Vagina (tissue), 2 donors: ENCODE results near the gene TRDMT1. TPM values are rescaled to one million over a fixed set of nuclear protein-coding genes. Genes with fewer than 3 reads are reported as not detected.

Source experiments
- DNase-seq, 2 donors: peaks; one replicate each; pipeline ENCODE4 v3.0.0-alpha.2; 2017; ENCODE audit errors: extremely low spot score in 2 of 2
- H3K27ac ChIP-seq: fragments of 200-600 bp; sonication (generic); one replicate; pipeline ENCODE4 v1.5.1; 2019
- H3K27me3 ChIP-seq: fragments of 200-600 bp; sonication (generic); one replicate; pipeline ENCODE4 v1.5.1; 2019
- H3K36me3 ChIP-seq, 2 donors: fragments of 200-600 bp; sonication (generic); one replicate each; pipeline ENCODE4 v1.5.1; 2017 to 2019
- H3K4me1 ChIP-seq: fragments of 200-600 bp; sonication (generic); one replicate; pipeline ENCODE4 v1.5.1; 2019
- H3K4me3 ChIP-seq, 2 donors: fragments of 200-600 bp; sonication (generic); 1 replicate in 1 of 2; 2 replicates in 1 of 2; pipeline ENCODE4 v1.5.1; 2016 to 2019
- H3K9me3 ChIP-seq: fragments of 200-600 bp; sonication (generic); one replicate; pipeline ENCODE4 v1.5.1; 2019
- CTCF ChIP-seq, 3 experiments: fragments of 450-650 bp in 2 of 3; fragments of 200-600 bp in 1 of 3; sonication (generic) in 1 of 3; IDR thresholded peaks; one replicate each; pipeline ENCODE4 v1.5.1; 2017 to 2019; ENCODE audit warnings: antibody characterized with exemption in 3 of 3, mild to moderate bottlenecking in 2 of 3, moderate library complexity in 2 of 3
- POLR2A ChIP-seq, 2 donors: fragments of 450-650 bp; IDR thresholded peaks; one replicate each; pipeline ENCODE4 v1.6.1; 2017; ENCODE audit warnings: antibody characterized with exemption in 2 of 2, mild to moderate bottlenecking in 2 of 2, moderate library complexity in 2 of 2
- POLR2AphosphoS5 ChIP-seq, 2 donors: sonication (generic); formaldehyde crosslinking; IDR thresholded peaks; one replicate each; pipeline ENCODE4 v1.9.0; 2017; ENCODE audit warnings: antibody characterized with exemption in 2 of 2, mild to moderate bottlenecking in 2 of 2, low read depth in 1 of 2; ENCODE audit not compliant: insufficient read depth in 1 of 2
- intact Hi-C: fragments of 100-400 bp; cut with DNase I; formaldehyde crosslinking; loops from one replicate; pipeline ENCODE4 v1.15.1; 2023
- total RNA-seq: library from RNA; depleted of rRNA; stranded (reverse); fragments of >200 nt; gene quantifications from one replicate; pipeline ENCODE4 v1.2.3, GENCODE V29; 2016

Gene TRDMT1
- total RNA-seq, 1 donor from 2014 or later = 6.1 TPM

- DNase-seq = no peak
- Histone ChIP-seq H3K36me3 (no peaks in the 10 kb centered on the region), H3K27me3 (no peaks in the 10 kb centered on the region), H3K9me3 (no peaks in the 10 kb centered on the region), H3K4me3 (no peak overlapping the region), H3K4me1 (no peaks in the 10 kb centered on the region), H3K27ac (no peak overlapping the region)
- intact Hi-C loops = no loop called here
- TF ChIP-seq POLR2AphosphoS5 (IDR thresholded peaks at IDR 0.05; ENCODE audit: insufficient read depth in 1 of 2, low read depth in 1 of 2) = no peak
- TF ChIP-seq CTCF (IDR thresholded peaks at IDR 0.05) = no peak
- TF ChIP-seq POLR2A (IDR thresholded peaks at IDR 0.05) = no peak
Measured at GRCh38 chr10:17181110-17181509, 20.4 kb downstream of the TRDMT1 start.

GRCh38 chr10:17179002-17179401, 22.5 kb downstream of the TRDMT1 start:
- Histone ChIP-seq H3K27me3 (no peaks in the 10 kb centered on the region), H3K36me3 (no peaks in the 10 kb centered on the region), H3K4me3 (no peak overlapping the region), H3K4me1 (no peaks in the 10 kb centered on the region), H3K9me3 (no peaks in the 10 kb centered on the region), H3K27ac (no peak overlapping the region)
- intact Hi-C loops = no loop called here
- DNase-seq = no peak
- TF ChIP-seq CTCF (IDR thresholded peaks at IDR 0.05) (no peak), POLR2A (IDR thresholded peaks at IDR 0.05) (no peak), POLR2AphosphoS5 (IDR thresholded peaks at IDR 0.05; ENCODE audit: insufficient read depth in 1 of 2, low read depth in 1 of 2) (no peak)

GRCh38 chr10:17178006-17178405, 23.5 kb downstream of the TRDMT1 start:
- Histone ChIP-seq H3K4me3 (no peak overlapping the region), H3K4me1 (no peaks in the 10 kb centered on the region), H3K27me3 (no peaks in the 10 kb centered on the region), H3K9me3 (no peaks in the 10 kb centered on the region), H3K27ac (no peak overlapping the region), H3K36me3 (no peaks in the 10 kb centered on the region)
- TF ChIP-seq POLR2AphosphoS5 (IDR thresholded peaks at IDR 0.05; ENCODE audit: insufficient read depth in 1 of 2, low read depth in 1 of 2) (no peak), CTCF (IDR thresholded peaks at IDR 0.05) (no peak), POLR2A (IDR thresholded peaks at IDR 0.05) (no peak)
- intact Hi-C loops = no loop called here
- DNase-seq = no peak

- no peaks in the 10 kb centered on the region for H3K36me3 ChIP-seq
- H3K27me3 ChIP-seq = no peaks in the 10 kb centered on the region
- no peaks in the 10 kb centered on the region for H3K9me3 ChIP-seq
- TF ChIP-seq CTCF (IDR thresholded peaks at IDR 0.05) (no peak), POLR2A (IDR thresholded peaks at IDR 0.05) (no peak), POLR2AphosphoS5 (IDR thresholded peaks at IDR 0.05; ENCODE audit: insufficient read depth in 1 of 2, low read depth in 1 of 2) (no peak)
- no peaks in the 10 kb centered on the region for H3K4me1 ChIP-seq
- intact Hi-C loops = no loop called here
- H3K4me3 ChIP-seq = no peak overlapping the region
- no peak overlapping the region for H3K27ac ChIP-seq
- no peak for DNase-seq
Measured at GRCh38 chr10:17177014-17177413, 24.5 kb downstream of the TRDMT1 start.

- no peaks in the 10 kb centered on the region for H3K9me3 ChIP-seq
- H3K36me3 ChIP-seq = no peaks in the 10 kb centered on the region
- no peaks in the 10 kb centered on the region for H3K27me3 ChIP-seq
- no peak overlapping the region for H3K27ac ChIP-seq
- H3K4me1 ChIP-seq = no peaks in the 10 kb centered on the region
- no peak for DNase-seq
- H3K4me3 ChIP-seq = no peak overlapping the region
- no peak for TF ChIP-seq POLR2AphosphoS5 (IDR thresholded peaks at IDR 0.05; ENCODE audit: insufficient read depth in 1 of 2, low read depth in 1 of 2)
- no peak for TF ChIP-seq POLR2A (IDR thresholded peaks at IDR 0.05)
- intact Hi-C loops = no loop called here
Measured at GRCh38 chr10:17176091-17176490, 25.4 kb downstream of the TRDMT1 start.
